ENCODE results near the gene GAS2L1. TPM values are rescaled to one million over a fixed set of nuclear protein-coding genes. Genes with fewer than 3 reads are reported as not detected.

Gene GAS2L1
- total and polyA plus RNA-seq, 2 donors (not counting 1 experiment from before 2014, with no cell fraction given): 0.25 TPM; not detected in 1

- no peaks in the 10 kb centered on the region for H3K4me1 ChIP-seq (ENCODE audit: control insufficient read depth in 2 of 2, insufficient read depth in 2 of 2, low read length in 2 of 2)
- Mint-ChIP-seq H3K4me1 (no peaks in the 10 kb centered on the region), H3K27ac (no peak overlapping the region), H3K9me3 (ENCODE audit: insufficient read depth) (no peaks in the 10 kb centered on the region), H3K27me3 (no peaks in the 10 kb centered on the region), H3K4me3 (no peak overlapping the region)
- no peaks in the 10 kb centered on the region for H3K9me3 ChIP-seq (ENCODE audit: control extremely low read depth in 1 of 3, control insufficient read depth in 2 of 3, insufficient read depth in 1 of 3, low read length in 2 of 3)
- peaks cover 37% of the 10 kb centered on the region for H3K79me2 ChIP-seq (ENCODE audit: control insufficient read depth, insufficient read depth, low read length)
- POLR2A ChIA-PET: no interaction called here
- no peak for DNase-seq
- no peak overlapping the region for H2AFZ ChIP-seq (ENCODE audit: insufficient read depth, low read depth, low read length, poor library complexity, severe bottlenecking)
- ATAC-seq (ENCODE audit: low read depth): no peak
- H3K36me3 ChIP-seq (replicated peaks in 1 of 2; ENCODE audit: control extremely low read depth in 1 of 2, control insufficient read depth in 1 of 2, extremely low read depth in 1 of 2, insufficient read depth in 2 of 2, low read length in 1 of 2): peaks cover 0 to 91% of the 10 kb centered on the region in 2 experiments
- H3K27me3 ChIP-seq (replicated peaks in 1 of 4; ENCODE audit: control extremely low read depth in 1 of 4, control insufficient read depth in 3 of 4, insufficient read depth in 4 of 4, low read length in 3 of 4): no peaks in the 10 kb centered on the region
- H3K27ac ChIP-seq (ENCODE audit: low read length in 2 of 2): no peak overlapping the region
- no peak overlapping the region for H3K4me2 ChIP-seq (replicated peaks; ENCODE audit: low read depth, low read length, poor library complexity, severe bottlenecking)
- intact Hi-C loops (cut with micrococcal nuclease): no loop called here
- TF ChIP-seq EZH2 (IDR thresholded peaks at IDR 0.05; ENCODE audit: borderline replicate concordance, insufficient read depth, low read depth, low read length, poor library complexity, severe bottlenecking): no peak
- TF ChIP-seq, protein P1, sequence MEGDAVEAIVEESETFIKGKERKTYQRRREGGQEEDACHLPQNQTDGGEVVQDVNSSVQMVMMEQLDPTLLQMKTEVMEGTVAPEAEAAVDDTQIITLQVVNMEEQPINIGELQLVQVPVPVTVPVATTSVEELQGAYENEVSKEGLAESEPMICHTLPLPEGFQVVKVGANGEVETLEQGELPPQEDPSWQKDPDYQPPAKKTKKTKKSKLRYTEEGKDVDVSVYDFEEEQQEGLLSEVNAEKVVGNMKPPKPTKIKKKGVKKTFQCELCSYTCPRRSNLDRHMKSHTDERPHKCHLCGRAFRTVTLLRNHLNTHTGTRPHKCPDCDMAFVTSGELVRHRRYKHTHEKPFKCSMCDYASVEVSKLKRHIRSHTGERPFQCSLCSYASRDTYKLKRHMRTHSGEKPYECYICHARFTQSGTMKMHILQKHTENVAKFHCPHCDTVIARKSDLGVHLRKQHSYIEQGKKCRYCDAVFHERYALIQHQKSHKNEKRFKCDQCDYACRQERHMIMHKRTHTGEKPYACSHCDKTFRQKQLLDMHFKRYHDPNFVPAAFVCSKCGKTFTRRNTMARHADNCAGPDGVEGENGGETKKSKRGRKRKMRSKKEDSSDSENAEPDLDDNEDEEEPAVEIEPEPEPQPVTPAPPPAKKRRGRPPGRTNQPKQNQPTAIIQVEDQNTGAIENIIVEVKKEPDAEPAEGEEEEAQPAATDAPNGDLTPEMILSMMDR (IDR thresholded peaks at IDR 0.05): no peak
- CTCF ChIA-PET: no interaction called here
- H3K4me3 ChIP-seq (ENCODE audit: control extremely low read depth in 1 of 5, extremely low read depth in 1 of 5, insufficient read depth in 1 of 5, low read depth in 2 of 5, low read length in 4 of 5): no peak overlapping the region
- H4K20me1 ChIP-seq (ENCODE audit: control insufficient read depth, insufficient read depth, low read length, poor library complexity, severe bottlenecking): peaks cover 77% of the 10 kb centered on the region
- H3K9ac ChIP-seq (ENCODE audit: low read length): no peak overlapping the region
Measured at GRCh38 chr22:29345932-29346331, 39.5 kb downstream of the GAS2L1 start.

DNA sequence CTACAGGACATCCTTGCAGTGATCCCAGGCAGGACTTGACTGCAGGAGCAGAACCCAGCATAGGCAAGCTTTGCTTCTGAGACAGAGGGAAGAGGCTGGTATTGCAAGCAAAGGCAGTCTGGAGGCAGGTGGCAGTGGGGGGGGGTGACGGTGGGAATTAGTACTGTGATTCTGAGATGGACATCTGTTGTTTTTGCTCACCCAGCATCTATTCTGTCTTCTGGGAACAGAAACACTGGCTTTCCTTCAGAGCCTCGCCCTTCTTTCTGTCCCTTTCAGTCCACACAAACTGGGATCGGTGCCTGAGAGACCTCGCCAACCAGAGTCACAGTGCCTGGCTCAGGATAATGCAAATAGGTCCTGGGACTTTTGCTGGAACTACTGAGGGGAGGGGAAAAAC is 40.2 kb downstream of the GAS2L1 start:
- Mint-ChIP-seq H3K27me3 (no peaks in the 10 kb centered on the region), H3K4me3 (no peak overlapping the region), H3K27ac (no peak overlapping the region), H3K9me3 (ENCODE audit: insufficient read depth) (no peaks in the 10 kb centered on the region), H3K4me1 (no peaks in the 10 kb centered on the region)
- H3K79me2 ChIP-seq (ENCODE audit: control insufficient read depth, insufficient read depth, low read length): peaks cover 37% of the 10 kb centered on the region
- no peaks in the 10 kb centered on the region for H3K4me1 ChIP-seq (ENCODE audit: control insufficient read depth in 2 of 2, insufficient read depth in 2 of 2, low read length in 2 of 2)
- H3K9me3 ChIP-seq (ENCODE audit: control extremely low read depth in 1 of 3, control insufficient read depth in 2 of 3, insufficient read depth in 1 of 3, low read length in 2 of 3): no peaks in the 10 kb centered on the region
- intact Hi-C loops (cut with micrococcal nuclease): no loop called here
- H4K20me1 ChIP-seq (ENCODE audit: control insufficient read depth, insufficient read depth, low read length, poor library complexity, severe bottlenecking): peaks cover 77% of the 10 kb centered on the region
- ChIA-PET POLR2A (no interaction called here), CTCF (interaction anchor here (1.3 kb wide), 1 partner anchor 10 kb away, joined by 4 read pairs; no protein-coding TSS in a partner anchor)
- no peaks in the 10 kb centered on the region for H3K27me3 ChIP-seq (replicated peaks in 1 of 4; ENCODE audit: control extremely low read depth in 1 of 4, control insufficient read depth in 3 of 4, insufficient read depth in 4 of 4, low read length in 3 of 4)
- H3K9ac ChIP-seq (ENCODE audit: low read length): no peak overlapping the region
- no peak overlapping the region for H2AFZ ChIP-seq (ENCODE audit: insufficient read depth, low read depth, low read length, poor library complexity, severe bottlenecking)
- H3K27ac ChIP-seq (ENCODE audit: low read length in 2 of 2): no peak overlapping the region
- no peak for DNase-seq
- TF ChIP-seq, protein P1 (IDR thresholded peaks at IDR 0.05): no peak
- no peak for TF ChIP-seq EZH2 (IDR thresholded peaks at IDR 0.05; ENCODE audit: borderline replicate concordance, insufficient read depth, low read depth, low read length, poor library complexity, severe bottlenecking)
- WGBS (ENCODE audit: insufficient coverage): 80% methylated on average over 1 of the region's 4 CpGs
- ATAC-seq (ENCODE audit: low read depth): no peak
- H3K36me3 ChIP-seq (replicated peaks in 1 of 2; ENCODE audit: control extremely low read depth in 1 of 2, control insufficient read depth in 1 of 2, extremely low read depth in 1 of 2, insufficient read depth in 2 of 2, low read length in 1 of 2): peaks cover 0 to 91% of the 10 kb centered on the region in 2 experiments
- no peak overlapping the region for H3K4me2 ChIP-seq (replicated peaks; ENCODE audit: low read depth, low read length, poor library complexity, severe bottlenecking)
- no peak overlapping the region for H3K4me3 ChIP-seq (ENCODE audit: control extremely low read depth in 1 of 5, extremely low read depth in 1 of 5, insufficient read depth in 1 of 5, low read depth in 2 of 5, low read length in 4 of 5)

Measured in B cell (primary cell).